Activated CD8-positive, alpha-beta T cell treated with anti-CD3 and anti-CD28 coated beads, Interleukin-2, amount 10 ng/mL, durations not matched to agents 7 days and 5 days (primary cell): ENCODE data around the gene OXER1. TPM values are rescaled to one million over a fixed set of nuclear protein-coding genes. Genes with fewer than 3 reads are reported as not detected.

Source experiments
- ATAC-seq: fragments of 150-1000 bp; cut with Tn5 transposase; one replicate; pipeline ENCODE4 v1.10.0; 2021; ENCODE audit warnings: moderate library complexity
- CTCF ChIA-PET: fragments of 350-600 bp; sonication (Branson Sonifier 250); formaldehyde crosslinking; loops from one replicate; lab custom pipeline; 2021; ENCODE audit warnings: antibody characterized with exemption; lab: Charles Lee
- POLR2A ChIA-PET: fragments of 350-600 bp; sonication (Branson Sonifier 250); formaldehyde crosslinking; loops from one replicate; lab custom pipeline; 2021; ENCODE audit warnings: antibody characterized with exemption; lab: Charles Lee
- DNase-seq: peaks from one replicate; pipeline ENCODE4 v3.0.0-alpha.2; 2020
- H3K27ac Mint-ChIP-seq: one replicate; pipeline ENCODE4 v1.8.0; 2021; ENCODE audit warnings: mild to moderate bottlenecking, mixed read lengths
- H3K27me3 Mint-ChIP-seq: one replicate; pipeline ENCODE4 v1.8.0; 2021; ENCODE audit warnings: low read depth, mixed read lengths
- H3K36me3 Mint-ChIP-seq: one replicate; pipeline ENCODE4 v1.8.0; 2021; ENCODE audit warnings: low read depth, mixed read lengths
- H3K4me1 Mint-ChIP-seq: one replicate; pipeline ENCODE4 v1.8.0; 2021; ENCODE audit warnings: low read depth, mixed read lengths
- H3K4me3 Mint-ChIP-seq: one replicate; pipeline ENCODE4 v1.8.0; 2021; ENCODE audit warnings: mild to moderate bottlenecking, mixed read lengths
- H3K9me3 Mint-ChIP-seq: one replicate; pipeline ENCODE4 v1.8.0; 2022; ENCODE audit warnings: mixed read lengths; ENCODE audit not compliant: insufficient read depth
- total RNA-seq, 2 experiments: library from RNA; stranded (reverse); gene quantifications; one replicate each; pipeline ENCODE4 v1.2.3, GENCODE V29; 2021

Gene OXER1
- total RNA-seq, 2 experiments from 2014 or later = not detected

- Mint-ChIP-seq H3K9me3 (peaks cover 7% of the 10 kb centered on the region), H3K4me1 (peaks cover 5% of the 10 kb centered on the region), H3K27me3 (peaks cover 2% of the 10 kb centered on the region), H3K36me3 (no peaks in the 10 kb centered on the region), H3K4me3 (no peak overlapping the region), H3K27ac (no peak overlapping the region)
- ATAC-seq = no peak
- ChIA-PET CTCF (interaction anchor here (1.2 kb wide), 1 partner anchor 271 kb away, joined by 3 read pairs; no protein-coding TSS in a partner anchor), POLR2A (interaction anchor here (1.5 kb wide), 1 partner anchor 26 kb away, joined by 5 read pairs; no protein-coding TSS in a partner anchor)
- no peak for DNase-seq
Observed at GRCh38 chr2:42784204-42784880, 20.4 kb upstream of the OXER1 start.

GRCh38 chr2:42783511-42783910 is 19.6 kb upstream of the OXER1 start:
- H3K4me3 Mint-ChIP-seq = no peak overlapping the region
- peaks cover 5% of the 10 kb centered on the region for H3K4me1 Mint-ChIP-seq
- H3K27ac Mint-ChIP-seq = no peak overlapping the region
- DNase-seq (no peak), ATAC-seq (no peak)
- H3K9me3 Mint-ChIP-seq = peaks cover 7% of the 10 kb centered on the region
- POLR2A ChIA-PET = no interaction called here
- no peaks in the 10 kb centered on the region for H3K27me3 Mint-ChIP-seq
- no peaks in the 10 kb centered on the region for H3K36me3 Mint-ChIP-seq
- CTCF ChIA-PET = no interaction called here

- Mint-ChIP-seq H3K4me1 (peaks cover 3% of the 10 kb centered on the region), H3K27ac (no peak overlapping the region), H3K36me3 (peaks cover 4% of the 10 kb centered on the region), H3K9me3 (peaks cover 7% of the 10 kb centered on the region), H3K27me3 (no peaks in the 10 kb centered on the region), H3K4me3 (no peak overlapping the region)
- ChIA-PET POLR2A (interaction anchor here (0.6 kb wide), 1 partner anchor 939 kb away, joined by 3 read pairs; no protein-coding TSS in a partner anchor), CTCF (no interaction called here)
- DNase-seq (no peak), ATAC-seq (no peak)
Observed at GRCh38 chr2:42781181-42781580, 17.2 kb upstream of the OXER1 start.

- ATAC-seq = no peak
- Mint-ChIP-seq H3K4me3 (no peak overlapping the region), H3K36me3 (peaks cover 4% of the 10 kb centered on the region), H3K4me1 (peaks cover 13% of the 10 kb centered on the region), H3K27me3 (no peaks in the 10 kb centered on the region), H3K9me3 (peaks cover 7% of the 10 kb centered on the region), H3K27ac (no peak overlapping the region)
- DNase-seq = no peak
- ChIA-PET CTCF (interaction anchor here (0.6 kb wide), 1 partner anchor 872 kb away, joined by 3 read pairs; no protein-coding TSS in a partner anchor), POLR2A (no interaction called here)
Observed at GRCh38 chr2:42777883-42778805, 14.2 kb upstream of the OXER1 start.

GRCh38 chr2:42775810-42776209 is 11.9 kb upstream of the OXER1 start:
- H3K4me1 Mint-ChIP-seq = peaks cover 13% of the 10 kb centered on the region
- CTCF ChIA-PET = interaction anchor here (0.6 kb wide), 1 partner anchor 117 kb away, joined by 3 read pairs; no protein-coding TSS in a partner anchor
- H3K9me3 Mint-ChIP-seq = no peaks in the 10 kb centered on the region
- DNase-seq (no peak), ATAC-seq (no peak)
- H3K27ac Mint-ChIP-seq = no peak overlapping the region
- no peaks in the 10 kb centered on the region for H3K27me3 Mint-ChIP-seq
- POLR2A ChIA-PET = no interaction called here
- H3K36me3 Mint-ChIP-seq = peaks cover 4% of the 10 kb centered on the region
- no peak overlapping the region for H3K4me3 Mint-ChIP-seq

- ChIA-PET POLR2A (no interaction called here), CTCF (no interaction called here)
- no peak overlapping the region for H3K27ac Mint-ChIP-seq
- peaks cover 4% of the 10 kb centered on the region for H3K36me3 Mint-ChIP-seq
- no peaks in the 10 kb centered on the region for H3K27me3 Mint-ChIP-seq
- DNase-seq = no peak
- no peaks in the 10 kb centered on the region for H3K9me3 Mint-ChIP-seq
- no peak for ATAC-seq
- H3K4me3 Mint-ChIP-seq = no peak overlapping the region
- peaks cover 13% of the 10 kb centered on the region for H3K4me1 Mint-ChIP-seq
Observed at GRCh38 chr2:42775186-42775585, 11.3 kb upstream of the OXER1 start.

- DNase-seq (no peak), ATAC-seq (no peak)
- H3K36me3 Mint-ChIP-seq = no peaks in the 10 kb centered on the region
- no peak overlapping the region for H3K27ac Mint-ChIP-seq
- H3K4me3 Mint-ChIP-seq = no peak overlapping the region
- H3K27me3 Mint-ChIP-seq = no peaks in the 10 kb centered on the region
- POLR2A ChIA-PET = no interaction called here
- no peaks in the 10 kb centered on the region for H3K9me3 Mint-ChIP-seq
- H3K4me1 Mint-ChIP-seq = peaks cover 13% of the 10 kb centered on the region
- CTCF ChIA-PET = no interaction called here
Observed at GRCh38 chr2:42771546-42772153, 7.7 kb upstream of the OXER1 start.

GRCh38 chr2:42770288-42771131 is 6.6 kb upstream of the OXER1 start:
- POLR2A ChIA-PET = interaction anchor here (0.6 kb wide), 1 partner anchor 19 kb away, joined by 3 read pairs; no protein-coding TSS in a partner anchor
- H3K4me1 Mint-ChIP-seq = peaks cover 5% of the 10 kb centered on the region
- DNase-seq (no peak), ATAC-seq (peak; percentile 45)
- no peak overlapping the region for H3K4me3 Mint-ChIP-seq
- H3K27ac Mint-ChIP-seq = no peak overlapping the region
- CTCF ChIA-PET = no interaction called here
- H3K9me3 Mint-ChIP-seq = no peaks in the 10 kb centered on the region
- no peaks in the 10 kb centered on the region for H3K27me3 Mint-ChIP-seq
- no peaks in the 10 kb centered on the region for H3K36me3 Mint-ChIP-seq

GRCh38 chr2:42769583-42770287 is 5.8 kb upstream of the OXER1 start:
- Mint-ChIP-seq H3K27ac (no peak overlapping the region), H3K27me3 (no peaks in the 10 kb centered on the region), H3K4me3 (no peak overlapping the region), H3K4me1 (no peaks in the 10 kb centered on the region), H3K9me3 (no peaks in the 10 kb centered on the region), H3K36me3 (no peaks in the 10 kb centered on the region)
- ChIA-PET POLR2A (interaction anchor here (0.6 kb wide), 1 partner anchor 18 kb away, joined by 3 read pairs; no protein-coding TSS in a partner anchor), CTCF (no interaction called here)
- DNase-seq = no peak
- ATAC-seq = no peak

GRCh38 chr2:42768706-42769256 is 4.8 kb upstream of the OXER1 start:
- POLR2A ChIA-PET = interaction anchor here (0.6 kb wide), 1 partner anchor 40 kb away, joined by 5 read pairs; no protein-coding TSS in a partner anchor
- ATAC-seq = no peak
- Mint-ChIP-seq H3K27me3 (no peaks in the 10 kb centered on the region), H3K4me1 (peaks cover 1% of the 10 kb centered on the region), H3K27ac (no peak overlapping the region), H3K36me3 (no peaks in the 10 kb centered on the region), H3K4me3 (no peak overlapping the region), H3K9me3 (no peaks in the 10 kb centered on the region)
- no peak for DNase-seq
- CTCF ChIA-PET = no interaction called here
